NCI-H1694 (cell line): Measurements from ENCODE around the gene TMIE.
"Not testable (repeated sequence)": the region's sequence is repeated elsewhere in the genome, so short reads cannot be mapped to it uniquely, and the experiment has no call there.

ENCODE experiments used
- DNase-seq: peaks from one replicate; lab custom pipeline; 2025; lab: John Stamatoyannopoulos, UW

TMIE gene

DNA sequence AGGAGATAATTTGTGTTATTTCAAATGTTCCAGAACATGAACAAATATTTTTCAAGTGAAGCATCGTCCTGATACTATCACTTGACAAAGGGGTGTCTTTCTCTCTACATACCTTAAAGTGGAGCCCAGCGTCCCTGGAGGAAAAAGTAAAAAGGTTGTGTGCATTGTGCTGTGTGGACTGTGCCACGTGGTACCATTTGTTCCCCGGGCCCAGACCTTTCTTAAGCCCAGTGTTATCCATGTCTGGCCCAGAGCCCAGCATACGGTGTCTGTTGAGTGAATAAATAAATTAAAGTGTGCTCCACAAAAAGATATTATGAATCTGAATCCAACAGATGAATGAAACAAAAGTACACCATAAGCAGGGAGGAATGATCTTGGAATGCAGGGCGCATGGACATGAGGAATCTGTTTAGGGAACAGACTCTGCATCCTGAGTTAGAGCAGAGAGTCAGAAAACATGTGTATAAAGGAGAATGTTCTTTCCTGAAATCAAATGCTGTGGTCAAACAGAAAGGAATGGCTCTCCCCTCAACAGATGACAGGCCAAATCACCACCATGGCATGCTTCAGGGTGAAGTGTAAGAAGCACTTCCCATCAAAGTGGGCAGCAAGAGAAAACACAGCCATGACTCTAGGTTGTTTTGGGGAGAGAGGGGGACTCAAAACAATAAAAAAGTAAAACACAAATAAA is 24.6 kb downstream of the TMIE start:
- no peak for DNase-seq

DNA sequence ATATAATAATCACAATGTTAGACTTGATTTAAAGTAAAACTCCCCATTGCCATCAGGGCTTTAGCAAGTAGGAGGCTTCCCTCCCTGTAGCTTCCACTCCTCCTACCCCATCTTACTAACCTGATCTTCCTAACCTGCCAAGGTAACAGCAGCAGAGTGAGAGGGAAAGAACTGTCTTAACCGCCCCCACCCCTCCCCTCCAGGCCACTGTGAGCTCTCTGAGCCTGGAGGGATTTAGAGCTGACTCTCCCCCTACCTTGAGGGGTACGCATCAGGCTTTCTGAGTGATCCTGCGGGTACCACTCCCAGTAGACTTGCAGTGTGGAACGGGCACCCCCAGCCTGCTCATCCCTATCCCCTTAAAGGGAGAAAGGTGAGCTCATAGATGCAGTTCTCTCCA is 27.8 kb downstream of the TMIE start:
- no peak for DNase-seq

DNA sequence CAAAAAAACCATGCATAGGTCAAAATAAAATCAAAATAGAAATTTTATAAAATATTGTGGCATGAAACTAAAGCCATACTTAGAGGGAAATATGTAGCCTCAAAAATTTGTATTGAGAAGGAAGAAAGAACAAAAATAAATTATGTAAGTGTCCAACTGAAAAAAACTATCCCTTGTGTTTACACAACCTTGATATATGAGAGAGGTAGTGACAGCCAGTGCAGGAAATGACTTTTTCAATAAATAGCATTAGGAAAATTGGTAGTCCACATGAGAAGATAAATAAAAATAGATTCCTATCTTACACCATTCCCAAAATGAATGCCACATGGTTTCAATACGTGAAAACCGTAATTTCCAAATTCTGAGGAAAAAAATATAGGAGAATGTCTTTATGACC is 29.6 kb downstream of the TMIE start:
- DNase-seq = no peak

DNA sequence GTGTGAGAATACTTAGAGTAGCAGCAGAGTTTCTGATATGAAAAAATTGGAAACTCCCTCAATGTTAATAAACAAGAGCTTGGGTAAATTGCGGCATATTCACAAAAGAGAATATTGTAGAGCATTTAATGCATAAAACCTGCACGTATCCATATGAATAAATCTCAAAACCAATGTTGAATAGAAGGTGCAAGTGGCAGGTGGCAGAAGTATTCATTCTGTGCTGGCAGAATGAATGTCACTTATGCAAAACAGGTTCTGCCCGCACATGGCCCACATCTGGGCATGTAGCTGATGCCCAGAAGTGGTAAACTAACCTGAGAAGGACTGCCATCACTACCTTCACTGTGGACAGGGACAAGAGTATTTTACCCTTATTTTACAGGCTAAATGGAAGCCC is 30.6 kb downstream of the TMIE start:
- DNase-seq = no peak

DNA sequence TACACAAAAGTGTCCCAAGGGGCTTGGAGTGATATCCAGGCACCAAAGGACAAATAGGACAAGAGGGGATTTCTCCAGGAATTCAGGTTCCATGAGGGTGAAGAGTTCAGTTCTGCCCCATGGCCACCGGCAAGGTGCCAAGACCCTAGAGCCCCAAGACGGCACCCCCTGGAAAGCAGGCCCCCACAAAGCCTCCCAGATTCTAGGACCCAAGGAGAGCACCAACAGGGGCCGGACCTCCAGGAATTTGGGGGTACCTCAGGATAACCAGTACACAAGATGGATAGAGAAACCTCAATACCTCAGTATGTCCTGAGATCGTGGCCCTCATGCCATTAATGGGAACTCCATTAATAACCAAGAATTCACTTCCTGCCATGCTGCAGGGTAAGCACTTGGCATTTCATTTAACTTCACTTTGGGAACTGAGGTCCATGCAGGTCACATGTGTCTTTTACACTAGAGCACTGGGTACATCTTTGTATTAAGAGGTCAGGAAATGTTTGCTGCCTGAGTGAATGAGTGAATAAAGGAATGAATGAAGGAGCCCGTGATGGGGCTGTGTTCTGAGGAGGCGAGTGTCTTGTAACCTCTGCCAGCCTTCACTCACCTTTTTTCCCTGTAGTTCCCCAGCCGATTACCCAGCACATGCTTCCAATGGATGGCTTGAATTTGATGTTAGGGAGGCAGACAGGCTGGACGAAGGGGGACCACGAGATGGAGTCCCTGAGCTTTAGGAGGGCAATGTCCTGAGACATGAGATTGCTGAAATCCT is 32.0 kb downstream of the TMIE start:
- no peak for DNase-seq

DNA sequence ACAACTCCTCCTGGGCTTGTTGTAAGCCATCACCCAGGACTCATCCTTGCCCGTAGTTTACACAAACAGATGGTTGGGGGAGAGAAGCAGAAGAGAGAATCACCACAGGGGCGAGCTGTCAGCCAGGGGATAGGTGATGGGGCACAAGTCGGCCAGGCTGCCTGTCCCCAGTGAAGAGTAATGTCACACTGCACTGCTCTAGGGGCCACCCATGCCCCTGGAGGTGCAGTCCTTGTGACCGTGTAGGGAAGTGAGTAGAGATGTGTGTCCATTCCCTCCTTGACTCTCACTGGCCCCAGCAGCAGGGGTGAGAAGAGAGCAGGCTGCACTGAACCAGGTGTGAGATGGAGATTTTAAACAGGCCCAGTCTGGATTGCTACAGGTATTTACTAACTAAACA is 33.6 kb downstream of the TMIE start:
- DNase-seq = no peak

DNA sequence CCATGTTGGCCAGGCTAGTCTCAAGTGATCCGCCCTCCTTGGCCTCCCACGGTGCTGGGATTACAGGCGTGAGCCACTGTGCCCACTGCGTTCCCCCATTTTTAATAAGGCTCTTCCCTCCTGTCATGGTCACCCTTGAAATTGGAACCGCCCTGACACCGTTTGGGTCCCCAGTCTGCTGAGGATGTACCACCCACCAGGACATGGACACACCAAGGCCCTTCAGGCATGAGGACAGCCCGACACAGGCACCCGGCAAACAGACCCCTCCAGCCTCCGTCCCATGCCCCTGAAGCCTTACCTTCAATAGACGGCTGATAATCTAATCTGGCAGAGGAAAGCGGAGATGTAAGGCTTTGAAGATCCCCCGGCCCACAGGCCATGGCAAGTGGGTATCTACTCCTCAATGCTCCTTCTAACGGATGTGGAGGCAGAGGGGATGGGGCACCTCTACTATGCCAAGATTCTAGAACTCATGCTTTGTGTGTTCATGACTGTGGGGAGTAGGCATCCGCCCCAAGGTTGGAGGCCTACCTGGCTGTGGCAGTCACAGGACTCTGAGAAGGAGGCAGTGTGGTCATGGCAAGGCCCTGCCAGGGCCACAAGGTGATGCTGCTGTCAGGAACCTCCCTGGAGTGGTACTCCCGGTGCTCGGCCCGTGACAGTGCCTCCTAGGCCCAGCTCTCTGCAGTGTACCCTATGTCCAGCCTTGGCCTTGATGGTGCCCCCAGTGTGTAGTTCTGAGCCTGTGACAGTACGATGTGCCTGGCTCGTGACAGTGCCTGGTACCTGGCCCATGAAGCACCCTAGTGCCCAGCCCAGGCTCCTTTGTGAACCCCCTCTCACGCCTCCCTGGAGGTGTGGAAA is 35.0 kb downstream of the TMIE start:
- no peak for DNase-seq

DNA sequence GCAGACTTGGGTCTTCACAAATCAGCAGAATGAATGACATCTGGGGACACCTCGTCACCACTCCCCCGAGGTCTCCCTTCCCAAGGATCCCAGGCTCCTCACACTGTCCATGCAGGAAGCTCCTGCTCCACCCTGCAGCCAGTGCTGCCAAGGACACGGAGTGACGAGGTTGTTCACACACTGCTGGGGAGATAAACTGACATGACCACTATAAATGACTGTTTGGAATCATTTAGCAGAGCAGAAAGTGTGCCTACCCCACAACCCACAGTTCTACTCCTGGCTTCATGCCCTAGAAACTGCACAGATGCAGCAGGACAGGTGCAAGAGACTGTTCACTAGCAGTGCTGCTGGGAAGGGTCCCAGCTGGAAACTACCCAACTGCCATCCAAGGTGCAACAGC is 36.1 kb downstream of the TMIE start:
- DNase-seq = no peak

DNA sequence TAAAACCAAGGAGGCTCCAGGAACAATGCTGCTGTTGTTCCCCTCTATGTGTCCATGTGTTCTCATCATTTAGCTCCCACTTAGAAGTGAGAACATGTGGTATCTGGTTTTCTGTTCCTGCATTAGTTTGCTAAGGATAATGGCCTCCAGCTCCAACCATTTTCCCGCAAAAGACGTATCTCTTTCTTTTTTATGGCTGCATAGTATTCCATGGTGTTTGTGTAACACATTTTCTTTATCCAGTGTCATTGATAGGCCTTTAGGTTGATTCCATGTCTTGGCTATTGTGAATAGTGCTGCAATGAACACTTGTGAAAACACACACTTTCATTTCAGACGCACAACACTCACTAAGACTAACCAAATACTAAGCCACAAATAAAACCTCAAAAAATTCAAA is 38.4 kb downstream of the TMIE start:
- DNase-seq = not testable (repeated sequence)

DNA sequence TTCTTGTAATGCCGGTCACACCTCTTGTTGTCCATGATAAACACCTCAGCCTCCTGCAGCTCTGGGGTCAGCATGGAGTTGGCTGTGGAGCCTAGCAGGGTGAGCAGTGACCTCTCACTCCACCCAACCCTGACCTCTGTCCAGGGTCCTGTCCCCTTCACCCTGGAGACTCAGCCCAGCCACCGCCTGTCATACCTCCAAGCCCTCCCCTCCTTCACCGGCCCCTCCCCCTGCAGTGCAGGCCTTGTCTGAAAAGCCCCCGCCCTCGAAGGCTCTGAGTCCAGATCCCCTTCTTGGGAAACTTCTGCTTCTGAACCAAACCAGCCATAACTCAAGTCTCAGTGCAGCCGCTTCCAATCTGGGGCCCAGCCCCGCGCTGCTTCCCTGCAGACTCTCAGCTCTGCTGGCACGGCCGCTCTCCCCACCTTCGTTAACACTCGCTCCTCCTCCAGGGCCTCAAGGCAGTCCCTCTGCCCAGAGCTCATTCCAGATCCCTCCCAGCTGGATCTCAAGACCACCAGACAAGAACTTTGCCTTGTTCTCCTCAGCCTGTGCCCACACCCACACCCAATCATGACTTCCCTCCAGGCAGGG is 41.9 kb downstream of the TMIE start:
- no peak for DNase-seq

DNA sequence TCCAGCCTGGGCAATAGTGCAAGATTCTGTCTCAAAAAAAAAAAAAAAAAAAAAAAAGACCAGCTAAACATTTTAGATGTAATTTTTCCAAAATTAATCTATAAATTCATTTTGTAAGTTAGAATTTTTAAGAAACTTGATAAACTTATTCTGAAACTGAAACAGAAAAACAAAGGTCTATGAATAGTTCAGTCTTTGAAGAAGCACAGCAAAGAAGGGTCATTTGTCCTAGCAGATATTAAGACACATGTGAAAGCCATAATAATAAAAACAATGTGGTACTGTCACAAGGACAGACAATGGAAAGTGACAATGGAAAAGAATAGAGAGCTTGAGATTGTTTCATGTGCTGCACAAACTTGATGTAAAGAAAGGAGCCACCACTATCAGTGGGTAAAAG is 45.5 kb downstream of the TMIE start:
- DNase-seq = no peak

DNA sequence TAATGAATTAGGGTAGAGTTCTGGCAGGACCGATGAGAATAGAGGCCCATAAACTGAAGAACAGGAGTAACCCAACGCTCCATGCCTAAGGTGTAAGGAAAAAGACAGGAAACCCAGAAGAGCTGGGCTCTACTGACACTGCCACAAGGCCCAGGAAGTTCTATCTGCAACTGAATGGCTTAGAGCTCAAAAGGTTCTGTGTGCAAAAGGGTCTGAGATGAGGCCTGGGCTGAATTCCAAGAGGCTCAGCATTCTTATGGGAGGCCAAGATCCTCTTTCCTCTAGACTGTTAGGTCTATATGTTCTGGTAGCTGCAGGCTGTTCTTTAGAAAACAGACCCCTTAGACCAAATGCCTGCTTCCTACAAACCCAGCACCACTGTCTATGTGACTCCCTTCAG is 47.0 kb downstream of the TMIE start:
- no peak for DNase-seq

DNA sequence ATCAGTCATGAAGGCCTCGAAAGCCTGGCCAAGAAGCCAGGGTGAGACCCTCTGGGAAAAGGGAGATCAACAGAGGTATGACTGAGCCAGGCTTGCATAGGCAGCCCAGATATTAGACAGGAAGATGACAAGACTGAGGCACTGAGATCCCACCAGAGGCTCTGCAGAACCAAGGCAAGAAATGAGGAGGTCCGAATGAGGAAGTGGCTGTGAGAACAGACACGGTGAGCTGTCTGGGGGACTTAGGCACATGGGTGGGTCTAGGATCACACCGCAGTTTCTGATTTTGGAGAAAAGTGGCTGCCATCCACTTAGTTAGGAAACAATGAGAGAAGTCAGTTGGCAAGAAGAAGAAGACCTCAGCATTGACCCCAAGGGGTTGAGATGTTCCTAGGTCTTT is 47.9 kb downstream of the TMIE start:
- no peak for DNase-seq

DNA sequence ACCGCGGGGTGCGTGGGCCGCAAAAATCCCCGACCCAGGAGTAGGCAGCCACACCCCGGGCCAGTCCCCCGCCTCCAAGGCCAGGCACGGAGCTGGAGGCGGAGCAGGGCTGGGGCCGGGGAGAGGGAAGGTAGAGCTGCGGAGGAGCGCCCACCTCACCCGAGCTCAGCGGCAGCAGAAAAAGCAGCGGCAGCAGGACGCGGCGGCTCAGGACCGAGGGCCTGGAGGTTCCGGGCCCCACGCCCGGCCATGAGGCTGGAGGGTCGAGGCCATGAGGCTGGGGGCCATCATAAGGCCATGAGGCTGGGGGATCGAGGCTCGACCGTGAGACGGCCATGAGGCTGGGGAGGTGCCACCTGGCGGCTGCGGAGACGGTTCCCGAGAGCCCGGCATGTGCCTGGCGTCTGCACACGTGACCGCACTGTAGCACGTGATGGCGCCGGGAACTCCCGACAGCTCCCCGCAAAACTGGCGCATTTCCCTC is 49.4 kb downstream of the TMIE start:
- no peak for DNase-seq

DNA sequence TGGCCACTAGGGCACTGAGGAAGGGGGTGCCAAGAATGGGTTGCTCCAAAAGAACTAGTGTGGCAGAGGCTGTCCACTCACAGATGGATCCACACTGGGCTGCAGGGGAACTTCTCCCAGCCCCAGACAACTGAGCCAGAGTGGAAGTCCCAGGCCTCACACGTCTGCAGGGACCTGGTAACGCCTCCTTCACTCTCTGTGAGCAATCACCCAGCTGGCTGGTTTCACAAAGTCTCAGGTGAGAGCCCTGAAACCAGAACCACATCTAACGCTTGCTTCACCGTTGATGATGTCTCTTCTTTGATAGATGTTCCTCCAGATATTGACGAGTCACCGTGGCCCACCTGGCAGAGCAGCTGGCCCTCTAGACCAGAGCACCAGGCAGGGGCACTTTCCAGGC is 51.9 kb downstream of the TMIE start:
- not testable (repeated sequence) for DNase-seq

DNA sequence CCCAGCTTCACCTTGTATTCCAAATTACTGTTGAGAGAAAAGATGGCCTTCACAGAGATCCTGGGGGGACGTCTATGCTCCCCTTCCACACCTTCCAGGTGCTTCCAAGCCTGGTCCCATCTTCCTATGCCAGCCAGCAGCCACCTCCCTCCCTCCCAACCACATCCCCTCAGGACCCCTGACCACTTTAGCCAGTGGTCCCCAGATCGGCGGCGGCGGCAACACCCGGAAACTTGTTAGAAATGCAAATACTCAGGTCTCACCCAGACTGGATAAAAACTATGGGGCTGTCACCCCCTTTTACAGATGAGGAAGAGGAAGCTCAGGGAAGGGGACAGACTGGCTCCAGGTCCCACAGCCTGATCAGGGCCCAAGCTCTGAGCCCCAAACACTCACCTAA is 54.5 kb downstream of the TMIE start:
- no peak for DNase-seq

DNA sequence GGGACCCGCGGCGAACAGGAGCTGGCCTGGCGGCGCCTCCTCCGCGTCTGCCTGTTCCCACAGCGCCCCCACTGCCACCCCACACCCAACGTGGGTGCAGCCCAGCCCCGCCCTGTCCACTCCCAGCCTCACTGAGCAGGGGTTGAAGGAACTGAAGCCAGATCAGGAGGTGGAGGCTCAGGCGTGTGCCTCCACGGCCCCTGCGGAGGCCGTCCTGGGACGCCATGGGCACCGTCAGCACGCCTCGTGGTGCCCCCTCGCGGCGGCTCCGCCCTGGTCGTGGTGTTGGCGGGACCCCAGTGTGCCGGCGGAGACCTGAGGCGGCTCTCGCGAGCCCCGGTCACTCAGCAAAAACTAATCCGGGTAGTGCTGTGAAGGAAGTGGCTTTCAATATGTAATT is 55.5 kb downstream of the TMIE start:
- DNase-seq = no peak

DNA sequence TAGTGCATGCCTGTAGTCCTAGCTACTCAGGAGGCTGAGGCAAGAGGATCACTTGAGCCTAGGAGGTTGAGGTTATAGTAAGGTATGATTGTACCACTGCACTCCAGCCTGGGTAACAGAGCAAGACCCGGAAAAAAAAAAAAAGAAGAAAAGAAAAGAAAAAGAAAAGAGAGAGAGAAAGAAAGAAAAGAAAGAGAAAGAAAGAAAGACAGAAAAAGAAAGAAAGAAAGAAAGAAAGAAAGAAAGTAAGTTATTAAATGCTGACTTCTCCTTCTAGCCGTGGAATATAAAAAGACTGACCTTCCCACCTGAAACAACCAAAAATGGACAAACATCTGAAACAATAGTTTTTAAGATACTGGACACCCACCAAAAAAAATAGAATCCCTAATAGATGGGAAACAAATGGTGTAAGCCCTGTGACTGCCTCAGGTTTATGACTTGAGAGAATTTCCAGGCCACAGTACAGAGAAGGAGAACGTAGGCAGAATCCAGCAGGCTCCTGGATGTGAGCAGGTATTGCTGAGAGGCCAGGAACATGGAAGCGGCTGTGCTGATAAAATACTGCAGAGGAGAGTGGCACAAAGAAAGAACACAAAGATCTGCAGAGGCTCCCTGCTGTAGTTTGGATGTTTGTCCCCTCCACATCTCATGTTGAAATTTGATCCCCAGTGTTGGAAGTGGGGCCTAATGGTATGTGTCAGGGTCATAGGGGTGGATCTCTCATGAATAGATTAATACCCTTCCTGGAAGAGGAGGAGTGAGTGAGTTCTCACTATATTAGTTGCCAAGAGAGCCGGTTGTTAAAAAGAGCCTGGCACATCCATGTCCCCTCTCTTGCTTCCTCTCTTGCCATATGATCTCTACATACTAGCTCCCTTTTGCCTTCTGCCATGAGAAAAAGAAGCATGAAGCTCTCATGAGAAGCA is 58.3 kb downstream of the TMIE start:
- DNase-seq = no peak
